Activated CD8-positive, alpha-beta memory T cell treated with anti-CD3 and anti-CD28 coated beads, Interleukin-2, amount 50 U/mL, for 4 hours (primary cell): ENCODE results near the gene SPON2.
"Not testable (repeated sequence)": the region's sequence is repeated elsewhere in the genome, so short reads cannot be mapped to it uniquely, and the experiment has no call there.

ENCODE experiments used
- DNase-seq: peaks from one replicate; pipeline ENCODE4 v3.0.0-alpha.2; 2020

SPON2 gene

DNA sequence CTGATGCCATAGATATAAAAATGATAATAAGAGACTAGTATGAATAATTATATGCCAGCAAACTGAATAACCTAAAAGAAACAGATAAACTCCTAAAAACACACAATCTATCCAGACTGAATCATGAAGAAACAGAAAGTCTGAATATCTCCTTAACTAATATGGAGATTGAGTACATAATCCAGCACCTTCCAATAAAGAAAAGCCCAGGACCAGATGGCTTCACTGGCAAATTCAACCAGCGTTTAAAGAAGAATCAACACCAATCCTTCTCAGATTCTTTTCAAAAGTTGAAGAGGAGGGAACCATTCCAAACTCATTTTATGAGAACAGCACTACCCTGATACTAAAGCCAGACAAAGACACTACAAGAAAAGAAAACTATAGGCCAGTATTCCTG, 32.5 kb downstream of the SPON2 start:
- no peak for DNase-seq

DNA sequence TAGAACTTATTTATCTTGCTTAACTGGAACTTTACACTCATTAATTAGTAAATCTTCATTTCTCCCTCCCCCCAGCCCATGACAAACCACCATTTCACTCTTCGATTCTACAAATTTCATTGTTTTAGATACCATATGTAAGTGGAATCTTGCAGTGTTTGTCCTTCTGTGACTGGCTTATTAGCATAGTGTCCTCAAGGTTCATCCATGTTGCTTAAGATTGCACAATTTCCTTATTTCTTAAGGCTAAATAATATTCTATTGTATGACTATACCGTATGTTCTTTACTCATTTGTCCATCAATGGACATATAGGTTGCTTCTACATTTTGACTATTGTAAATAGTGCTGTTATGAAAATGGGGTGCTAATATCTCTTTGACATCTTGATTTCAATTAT, 34.5 kb downstream of the SPON2 start:
- no peak for DNase-seq

DNA sequence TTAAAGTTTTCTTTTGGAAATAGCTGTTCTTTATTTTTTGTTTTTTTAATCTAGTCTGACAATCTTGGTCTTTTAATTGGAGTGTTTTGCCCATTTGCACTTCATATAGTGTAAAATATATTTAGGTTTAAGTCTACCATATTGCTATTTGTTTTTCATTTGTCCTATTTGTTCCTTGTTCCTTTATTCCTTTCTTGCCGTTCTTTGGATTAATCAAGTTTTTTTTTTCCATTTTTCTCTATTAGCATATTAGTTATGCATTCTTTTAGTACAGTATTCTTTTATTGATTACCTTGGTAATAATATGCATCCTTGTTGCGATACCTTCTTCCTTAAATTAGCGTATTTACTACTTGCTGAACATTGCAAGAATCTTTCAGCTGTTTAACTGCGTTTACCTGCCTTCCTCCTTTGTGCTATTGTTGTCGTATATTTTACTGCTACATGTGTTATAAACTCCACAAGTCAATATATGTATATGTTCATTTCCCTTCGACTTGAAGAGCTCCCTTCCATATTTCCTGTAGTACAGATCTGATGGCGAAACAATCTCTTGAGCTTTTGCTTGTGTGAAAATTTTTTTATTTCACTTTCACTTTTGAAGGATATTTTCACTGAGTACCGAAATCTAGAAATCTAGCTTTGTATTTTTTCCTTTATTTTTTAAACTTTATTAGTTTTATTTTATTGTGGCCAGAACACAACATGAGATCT, 35.2 kb downstream of the SPON2 start:
- DNase-seq = no peak

DNA sequence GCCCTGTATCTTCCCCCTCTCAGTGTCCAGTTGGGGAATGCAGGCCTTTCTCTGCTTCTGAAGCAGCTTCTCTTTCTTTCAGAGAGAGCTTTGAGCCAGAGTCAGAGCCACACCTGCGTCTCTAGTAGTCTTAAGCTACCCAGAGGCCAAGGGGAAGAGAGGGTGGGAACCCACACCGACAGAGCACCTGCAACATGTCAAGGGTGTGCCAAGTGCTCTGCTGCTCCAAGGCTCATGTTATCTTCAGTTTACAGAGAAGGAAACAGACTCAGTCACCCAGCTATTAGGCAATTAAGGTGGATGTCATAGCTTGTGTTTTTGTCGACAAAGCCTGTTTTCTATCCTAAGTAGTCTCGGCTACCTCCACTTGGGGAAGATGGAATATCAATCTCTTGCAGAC, 36.3 kb downstream of the SPON2 start:
- no peak for DNase-seq

- no peak for DNase-seq
These were observed 39.4 kb downstream of the SPON2 start for GRCh38 chr4:1133033-1133432.

GRCh38 chr4:1130316-1131186, 41.8 kb downstream of the SPON2 start:
- DNase-seq = peak; percentile 74

DNA sequence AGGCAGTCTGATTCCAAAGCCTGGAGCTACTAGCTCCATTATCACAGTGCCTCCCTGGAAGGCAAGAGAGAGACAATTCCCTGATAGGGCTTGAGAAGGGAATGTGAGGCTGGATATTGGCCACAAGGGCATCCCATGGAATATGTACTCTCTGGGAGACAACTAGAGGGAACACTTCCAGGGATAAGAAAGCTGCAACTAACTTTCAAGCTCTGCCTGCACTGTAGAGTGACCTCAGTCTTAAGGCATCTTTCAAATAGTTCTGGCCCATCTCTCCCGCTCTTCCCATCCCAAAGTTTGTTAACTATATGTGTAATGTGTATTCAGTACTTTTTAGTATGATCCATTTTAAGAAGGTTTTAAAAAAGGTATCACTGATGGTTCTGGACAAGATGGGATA, 45.9 kb downstream of the SPON2 start:
- no peak for DNase-seq

- DNase-seq = not testable (repeated sequence)
These were observed 46.9 kb downstream of the SPON2 start for GRCh38 chr4:1125466-1125865.

- no peak for DNase-seq
These were observed 47.6 kb downstream of the SPON2 start for GRCh38 chr4:1124818-1125217.

DNA sequence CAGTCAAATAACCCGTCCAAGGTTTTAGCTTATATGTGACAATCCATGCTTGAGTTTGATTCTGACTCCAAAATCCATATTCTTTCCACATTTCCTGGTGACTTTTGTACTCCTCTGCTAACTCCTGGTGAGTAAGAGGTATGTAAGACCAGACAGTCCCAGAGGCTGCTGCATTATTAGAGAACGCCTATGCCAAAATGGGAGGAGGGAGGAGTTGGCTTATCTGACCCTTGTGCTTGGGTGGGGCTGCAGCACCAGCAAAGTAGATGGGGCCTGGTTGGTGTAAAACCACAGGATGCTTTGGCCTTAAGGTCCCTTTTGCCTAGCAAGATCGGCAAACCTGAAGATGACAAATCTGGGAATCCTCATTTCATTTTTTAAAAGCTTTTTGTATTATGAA, 49.9 kb downstream of the SPON2 start:
- DNase-seq = no peak
